Effector memory CD4-positive, alpha-beta T cell (primary cell): ENCODE measurements around the gene GPR162.
A peak's percentile ranks its signal among the peaks of the same experiment; 100 is the strongest.

Experiments used
- DNase-seq, 3 donors: peaks; one replicate each; pipeline ENCODE4 v3.0.0-alpha.2; 2020
- H3K27ac ChIP-seq: 2 replicates; pipeline ENCODE4 v1.7.0; 2013; ENCODE audit warnings: mild to moderate bottlenecking, low read length, moderate library complexity; ENCODE audit not compliant: insufficient read depth, poor library complexity, severe bottlenecking
- H3K27me3 ChIP-seq: replicated peaks from 2 replicates; pipeline ENCODE4 v1.7.0; 2013; ENCODE audit warnings: mild to moderate bottlenecking, low read length; ENCODE audit not compliant: insufficient read depth, control insufficient read depth, poor library complexity, severe bottlenecking
- H3K36me3 ChIP-seq: 2 replicates; pipeline ENCODE4 v1.7.0; 2013; ENCODE audit warnings: mild to moderate bottlenecking, low read length, moderate library complexity; ENCODE audit not compliant: control insufficient read depth, insufficient read depth
- H3K4me1 ChIP-seq: 2 replicates; pipeline ENCODE4 v1.7.0; 2013; ENCODE audit warnings: low read length, mild to moderate bottlenecking; ENCODE audit not compliant: control insufficient read depth, insufficient read depth, poor library complexity, severe bottlenecking
- H3K4me3 ChIP-seq: 2 replicates; pipeline ENCODE4 v1.7.0; 2013; ENCODE audit warnings: low read length, low read depth, mild to moderate bottlenecking; ENCODE audit not compliant: insufficient read depth, poor library complexity, severe bottlenecking
- H3K9me3 ChIP-seq: 2 replicates; pipeline ENCODE4 v1.7.0; 2013; ENCODE audit warnings: mild to moderate bottlenecking, low read length, moderate library complexity; ENCODE audit not compliant: control insufficient read depth

The GPR162 gene

GRCh38 chr12:6827982-6828780, 6.6 kb downstream of the GPR162 start, which contains the start of gene P3H3:
P3H3 (plus strand) TSS chr12:6828407; CDS start chr12:6828441, 34 bp downstream.
- Histone ChIP-seq H3K27me3 (peaks cover 7% of the 10 kb centered on the region), H3K36me3 (no peaks in the 10 kb centered on the region), H3K4me1 (peaks cover 8% of the 10 kb centered on the region), H3K4me3 (peak within 1 kb of the TSS; percentile 67), H3K27ac (peak within 1 kb of the TSS; percentile 4), H3K9me3 (no peaks in the 10 kb centered on the region)
- DNase-seq = no peak

DNA sequence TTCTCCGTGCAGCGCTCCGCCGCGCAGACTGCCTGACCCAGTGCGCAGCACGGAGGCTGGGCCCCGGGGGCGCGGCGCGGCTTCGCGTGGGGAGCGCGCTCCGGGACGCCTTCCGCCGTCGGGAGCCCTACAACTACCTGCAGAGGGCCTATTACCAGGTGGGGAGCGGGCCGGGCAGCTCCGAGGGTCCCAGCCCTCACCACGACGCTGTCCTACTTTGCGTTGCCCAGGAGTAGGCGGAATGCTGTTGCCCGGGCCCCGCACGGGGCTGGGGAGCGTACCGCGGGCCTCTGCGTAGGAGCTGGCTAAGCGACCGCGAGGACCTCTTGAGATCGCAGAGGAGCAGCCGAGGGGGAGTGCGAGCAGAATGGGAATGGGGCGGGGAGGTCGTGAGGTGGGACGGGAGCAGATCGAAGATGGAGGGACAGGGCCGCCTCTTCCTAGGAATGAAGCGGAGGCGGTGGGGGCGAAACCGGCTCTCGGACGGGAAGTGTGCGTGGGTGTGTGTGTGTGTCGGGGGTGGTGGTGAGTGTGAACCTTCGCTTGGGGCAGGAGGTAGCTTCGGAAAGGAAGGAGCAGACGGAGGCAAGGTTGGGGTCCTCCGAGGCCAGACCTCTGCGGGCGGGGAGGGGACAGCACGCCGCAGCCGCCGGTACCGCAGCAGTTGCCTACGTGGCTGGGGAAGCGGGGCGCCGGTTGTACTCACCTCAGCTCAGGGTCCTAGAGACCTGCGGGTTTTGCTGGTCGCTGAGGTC, 7.3 kb downstream of the GPR162 start:
- Histone ChIP-seq H3K9me3 (no peaks in the 10 kb centered on the region), H3K27me3 (peaks cover 7% of the 10 kb centered on the region), H3K4me1 (peaks cover 8% of the 10 kb centered on the region), H3K36me3 (no peaks in the 10 kb centered on the region), H3K4me3 (peak overlapping the region; percentile 67), H3K27ac (peak overlapping the region; percentile 4)
- no peak for DNase-seq

- H3K27ac ChIP-seq = no peak overlapping the region
- H3K36me3 ChIP-seq = no peaks in the 10 kb centered on the region
- H3K9me3 ChIP-seq = no peaks in the 10 kb centered on the region
- peak overlapping the region; percentile 67 for H3K4me3 ChIP-seq
- peaks cover 8% of the 10 kb centered on the region for H3K4me1 ChIP-seq
- no peak for DNase-seq
- peaks cover 7% of the 10 kb centered on the region for H3K27me3 ChIP-seq
These were observed 8.1 kb downstream of the GPR162 start for GRCh38 chr12:6829536-6830220.

- Histone ChIP-seq H3K27me3 (peaks cover 7% of the 10 kb centered on the region), H3K27ac (no peak overlapping the region), H3K4me1 (peaks cover 8% of the 10 kb centered on the region), H3K9me3 (no peaks in the 10 kb centered on the region), H3K4me3 (no peak overlapping the region), H3K36me3 (no peaks in the 10 kb centered on the region)
- DNase-seq = no peak
These were observed 8.8 kb downstream of the GPR162 start for GRCh38 chr12:6830286-6830890.

DNA sequence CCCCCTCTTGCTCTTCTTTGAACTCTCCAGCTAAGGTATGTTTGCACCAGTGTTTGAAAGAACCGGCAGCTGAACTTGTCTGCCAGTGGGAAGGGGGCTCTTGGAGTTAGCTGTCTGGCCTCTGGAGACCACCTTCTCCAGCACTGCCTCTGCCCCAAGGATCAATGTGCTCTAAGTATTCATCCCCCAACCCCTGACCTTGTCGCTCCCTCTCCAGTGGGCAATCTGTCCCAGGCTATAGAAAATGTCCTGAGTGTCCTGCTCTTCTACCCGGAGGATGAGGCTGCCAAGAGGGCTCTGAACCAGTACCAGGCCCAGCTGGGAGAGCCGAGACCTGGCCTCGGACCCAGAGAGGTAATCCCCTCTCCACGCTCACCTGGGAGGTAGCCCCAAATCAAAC, 9.4 kb downstream of the GPR162 start:
- no peak overlapping the region for H3K4me3 ChIP-seq
- H3K27ac ChIP-seq = no peak overlapping the region
- no peaks in the 10 kb centered on the region for H3K36me3 ChIP-seq
- no peak for DNase-seq
- no peaks in the 10 kb centered on the region for H3K9me3 ChIP-seq
- peaks cover 7% of the 10 kb centered on the region for H3K27me3 ChIP-seq
- peaks cover 8% of the 10 kb centered on the region for H3K4me1 ChIP-seq

DNA sequence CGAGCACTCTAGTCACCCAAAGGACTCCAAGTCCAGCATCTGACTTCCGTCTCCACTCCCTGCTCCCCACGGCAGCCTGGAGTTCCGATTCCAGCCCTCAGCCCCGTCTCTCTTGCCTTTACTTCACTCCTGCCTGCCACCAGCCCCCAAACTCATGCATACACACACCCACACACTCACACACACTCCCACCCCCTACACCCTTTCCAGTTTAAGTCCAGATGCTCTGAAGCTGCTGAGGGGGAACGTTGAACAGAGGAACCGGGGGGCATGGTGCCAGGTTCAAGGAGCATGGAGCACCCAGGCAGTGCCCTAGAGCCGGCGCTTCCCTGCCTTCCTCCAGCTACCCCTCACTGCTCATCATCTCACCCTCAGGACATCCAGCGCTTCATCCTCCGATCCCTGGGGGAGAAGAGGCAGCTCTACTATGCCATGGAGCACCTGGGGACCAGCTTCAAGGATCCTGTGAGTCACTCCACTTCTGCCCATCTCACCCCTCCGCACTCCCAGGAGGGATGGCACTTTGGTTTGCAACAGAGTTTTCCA, 9.9 kb downstream of the GPR162 start:
- DNase-seq = no peak
- Histone ChIP-seq H3K4me1 (peaks cover 8% of the 10 kb centered on the region), H3K9me3 (no peaks in the 10 kb centered on the region), H3K27ac (no peak overlapping the region), H3K27me3 (peaks cover 7% of the 10 kb centered on the region), H3K4me3 (no peak overlapping the region), H3K36me3 (no peaks in the 10 kb centered on the region)

DNA sequence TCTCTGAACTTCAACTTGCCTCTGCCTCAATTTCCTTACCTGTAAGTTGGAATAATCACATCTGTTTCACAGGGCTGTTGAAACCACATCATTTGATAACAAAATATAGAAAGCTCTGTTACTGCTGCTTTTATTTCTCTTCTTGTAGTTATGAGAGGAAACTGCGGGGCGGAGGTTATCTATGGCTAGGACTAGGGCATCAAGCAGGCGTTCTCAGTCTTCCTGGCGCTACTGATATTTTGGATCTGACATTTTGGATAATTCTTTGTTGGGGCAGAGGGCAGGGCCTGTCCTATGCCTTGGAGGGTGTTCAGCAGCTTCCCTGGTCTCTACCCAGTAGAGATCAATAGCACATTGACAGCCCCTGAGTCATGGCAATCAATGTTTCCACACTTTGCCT, 10.5 kb downstream of the GPR162 start:
- Histone ChIP-seq H3K4me3 (no peak overlapping the region), H3K9me3 (no peaks in the 10 kb centered on the region), H3K27me3 (peaks cover 5% of the 10 kb centered on the region), H3K27ac (no peak overlapping the region), H3K4me1 (peaks cover 8% of the 10 kb centered on the region), H3K36me3 (no peaks in the 10 kb centered on the region)
- DNase-seq = no peak

DNA sequence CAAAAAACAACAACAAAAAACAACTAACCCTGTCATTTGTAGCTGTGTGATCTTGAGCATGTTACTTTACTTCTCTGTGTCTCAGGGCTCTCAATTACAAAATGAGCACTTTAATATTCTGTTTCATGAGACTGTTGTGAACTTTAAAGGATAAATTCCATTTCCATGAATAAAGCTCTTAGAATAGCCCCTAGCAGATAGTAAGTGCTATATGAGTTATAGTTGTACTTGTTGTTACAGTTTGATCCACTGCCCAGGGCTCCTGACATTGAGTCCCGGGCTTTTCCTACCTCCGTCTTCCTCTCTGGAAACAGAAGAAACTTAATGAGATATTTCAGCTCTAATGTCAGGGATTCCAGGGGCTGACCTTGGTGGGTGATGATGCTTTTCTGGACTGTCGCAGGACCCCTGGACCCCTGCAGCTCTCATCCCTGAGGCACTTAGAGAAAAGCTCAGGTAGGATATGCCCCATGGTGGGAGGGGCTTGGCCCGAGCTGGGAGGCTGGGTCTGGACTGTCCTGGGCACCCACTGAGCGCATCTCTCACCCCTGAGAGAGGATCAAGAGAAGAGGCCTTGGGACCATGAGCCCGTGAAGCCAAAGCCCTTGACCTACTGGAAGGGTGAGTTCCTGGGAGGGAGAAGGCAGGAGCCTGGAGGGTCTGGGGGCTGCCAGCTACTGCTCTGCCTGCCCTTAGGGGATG, 11.7 kb downstream of the GPR162 start:
- no peak overlapping the region for H3K4me3 ChIP-seq
- H3K36me3 ChIP-seq = no peaks in the 10 kb centered on the region
- DNase-seq = no peak
- no peaks in the 10 kb centered on the region for H3K27me3 ChIP-seq
- peaks cover 8% of the 10 kb centered on the region for H3K4me1 ChIP-seq
- no peaks in the 10 kb centered on the region for H3K9me3 ChIP-seq
- H3K27ac ChIP-seq = no peak overlapping the region

GRCh38 chr12:6834254-6834653, 12.6 kb downstream of the GPR162 start:
- H3K9me3 ChIP-seq = no peaks in the 10 kb centered on the region
- DNase-seq = no peak
- no peak overlapping the region for H3K4me3 ChIP-seq
- H3K27ac ChIP-seq = no peak overlapping the region
- no peaks in the 10 kb centered on the region for H3K36me3 ChIP-seq
- H3K27me3 ChIP-seq = no peaks in the 10 kb centered on the region
- H3K4me1 ChIP-seq = peaks cover 4% of the 10 kb centered on the region
